ENCODE data around the gene BARD1. TPM values are rescaled to one million over a fixed set of nuclear protein-coding genes. Genes with fewer than 3 reads are reported as not detected.

Gene BARD1
- total RNA-seq, 3 donors from 2014 or later (not counting 1 experiment from before 2014, with no cell fraction given), result 11.5 to 16.5 (median 13.9) TPM

- H3K4me1 Mint-ChIP-seq, result no peaks in the 10 kb centered on the region
- H3K36me3 ChIP-seq (ENCODE audit: control insufficient read depth, insufficient read depth, low read length), result peaks cover 13% of the 10 kb centered on the region
- H3K4me3 Mint-ChIP-seq, result no peak overlapping the region
These were observed 26.8 kb downstream of the BARD1 start for GRCh38 chr2:214782671-214783070.

GRCh38 chr2:214781226-214781625 is 28.3 kb downstream of the BARD1 start:
- no peaks in the 10 kb centered on the region for H3K27me3 Mint-ChIP-seq (ENCODE audit: low read depth in 2 of 2)
- Histone ChIP-seq H3K4me3 (ENCODE audit: low read length) (no peak overlapping the region), H3K27me3 (ENCODE audit: control insufficient read depth, insufficient read depth, low read length) (no peaks in the 10 kb centered on the region), H3K4me1 (ENCODE audit: control insufficient read depth, insufficient read depth, low read length) (no peaks in the 10 kb centered on the region), H3K9me3 (ENCODE audit: control insufficient read depth, insufficient read depth, low read length) (no peaks in the 10 kb centered on the region), H3K27ac (ENCODE audit: low read length) (no peak overlapping the region), H3K36me3 (ENCODE audit: control insufficient read depth, insufficient read depth, low read length) (peaks cover 19% of the 10 kb centered on the region)
- WGBS (ENCODE audit: insufficient coverage), result 85% methylated on average over 2 of the region's 2 CpGs
- no peak for DNase-seq
- no peak overlapping the region for H3K27ac Mint-ChIP-seq
- no peak for ATAC-seq
- no peak overlapping the region for H3K4me3 Mint-ChIP-seq
- TF ChIP-seq CTCF (IDR thresholded peaks at IDR 0.05), result no peak
- H3K4me1 Mint-ChIP-seq, result no peaks in the 10 kb centered on the region
- H3K36me3 Mint-ChIP-seq, result peaks cover 35% of the 10 kb centered on the region
- intact Hi-C loops (cut with micrococcal nuclease), result no loop called here
- H3K9me3 Mint-ChIP-seq, result peaks cover 2 to 3% of the 10 kb centered on the region in 2 donors

More at GRCh38 chr2:214782671-214783070, 26.8 kb downstream of the BARD1 start:
- no peak for DNase-seq
- no peaks in the 10 kb centered on the region for H3K27me3 ChIP-seq (ENCODE audit: control insufficient read depth, insufficient read depth, low read length)
- no peak overlapping the region for H3K4me3 ChIP-seq (ENCODE audit: low read length)
- H3K27ac ChIP-seq (ENCODE audit: low read length), result no peak overlapping the region
- 100% methylated on average over 1 of the region's 1 CpG for WGBS (ENCODE audit: insufficient coverage)
- TF ChIP-seq CTCF (IDR thresholded peaks at IDR 0.05), result no peak
- Mint-ChIP-seq H3K36me3 (peaks cover 35% of the 10 kb centered on the region), H3K27ac (no peak overlapping the region), H3K9me3 (peaks cover 2 to 3% of the 10 kb centered on the region in 2 donors), H3K27me3 (ENCODE audit: low read depth in 2 of 2) (no peaks in the 10 kb centered on the region)
- no peaks in the 10 kb centered on the region for H3K4me1 ChIP-seq (ENCODE audit: control insufficient read depth, insufficient read depth, low read length)
- intact Hi-C loops (cut with micrococcal nuclease), result no loop called here
- no peaks in the 10 kb centered on the region for H3K9me3 ChIP-seq (ENCODE audit: control insufficient read depth, insufficient read depth, low read length)
- ATAC-seq, result no peak

GRCh38 chr2:214775971-214776370 is 33.5 kb downstream of the BARD1 start:
- Mint-ChIP-seq H3K27me3 (ENCODE audit: low read depth in 2 of 2) (no peaks in the 10 kb centered on the region), H3K9me3 (no peaks in the 10 kb centered on the region), H3K4me3 (no peak overlapping the region), H3K36me3 (peaks cover 13% of the 10 kb centered on the region), H3K4me1 (peaks cover 0 to 5% of the 10 kb centered on the region in 2 donors), H3K27ac (no peak overlapping the region)
- H3K4me3 ChIP-seq (ENCODE audit: low read length), result no peak overlapping the region
- TF ChIP-seq CTCF (IDR thresholded peaks at IDR 0.05), result no peak
- no peaks in the 10 kb centered on the region for H3K9me3 ChIP-seq (ENCODE audit: control insufficient read depth, insufficient read depth, low read length)
- H3K36me3 ChIP-seq (ENCODE audit: control insufficient read depth, insufficient read depth, low read length), result peaks cover 16% of the 10 kb centered on the region
- H3K4me1 ChIP-seq (ENCODE audit: control insufficient read depth, insufficient read depth, low read length), result no peaks in the 10 kb centered on the region
- DNase-seq, result no peak
- no peaks in the 10 kb centered on the region for H3K27me3 ChIP-seq (ENCODE audit: control insufficient read depth, insufficient read depth, low read length)
- intact Hi-C loops (cut with micrococcal nuclease), result no loop called here
- H3K27ac ChIP-seq (ENCODE audit: low read length), result no peak overlapping the region
- ATAC-seq, result no peak

- H3K27ac ChIP-seq (ENCODE audit: low read length), result no peak overlapping the region
- no peak overlapping the region for H3K27ac Mint-ChIP-seq
- DNase-seq, result no peak
- no peaks in the 10 kb centered on the region for H3K9me3 Mint-ChIP-seq
- intact Hi-C loops (cut with micrococcal nuclease), result no loop called here
- H3K4me1 Mint-ChIP-seq, result peaks cover 0 to 5% of the 10 kb centered on the region in 2 donors
- no peaks in the 10 kb centered on the region for H3K27me3 ChIP-seq (ENCODE audit: control insufficient read depth, insufficient read depth, low read length)
- no peaks in the 10 kb centered on the region for H3K27me3 Mint-ChIP-seq (ENCODE audit: low read depth in 2 of 2)
- H3K4me3 Mint-ChIP-seq, result no peak overlapping the region
- no peak for TF ChIP-seq CTCF (IDR thresholded peaks at IDR 0.05)
- no peaks in the 10 kb centered on the region for H3K9me3 ChIP-seq (ENCODE audit: control insufficient read depth, insufficient read depth, low read length)
- H3K4me3 ChIP-seq (ENCODE audit: low read length), result no peak overlapping the region
- no peak for ATAC-seq
- H3K36me3 ChIP-seq (ENCODE audit: control insufficient read depth, insufficient read depth, low read length), result peaks cover 7% of the 10 kb centered on the region
- H3K36me3 Mint-ChIP-seq, result peaks cover 8% of the 10 kb centered on the region
- no peaks in the 10 kb centered on the region for H3K4me1 ChIP-seq (ENCODE audit: control insufficient read depth, insufficient read depth, low read length)
These were observed 35.4 kb downstream of the BARD1 start for GRCh38 chr2:214774108-214774507.
